Measurements from ENCODE around the gene MINDY2.

DNA sequence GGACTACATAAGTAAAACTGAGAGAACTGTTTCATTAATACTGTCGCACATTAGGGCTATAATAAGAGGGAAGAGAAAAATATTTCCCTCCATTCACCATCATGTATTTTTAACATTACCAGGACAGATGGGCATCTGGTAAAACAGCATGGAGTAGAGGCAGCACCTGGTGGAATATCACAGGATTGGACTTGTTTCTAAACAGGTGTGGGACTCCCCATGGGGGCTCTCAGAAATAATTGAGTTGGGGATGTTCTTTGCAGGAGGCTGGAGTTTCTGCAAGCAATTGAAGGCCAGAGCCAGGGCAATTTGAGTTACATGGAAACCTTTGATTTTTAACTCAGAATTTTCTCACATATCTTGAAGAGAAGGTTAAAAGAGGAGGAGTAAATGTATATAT lies 8.4 kb upstream of the MINDY2 start:
- no peak for TF ChIP-seq EZH2 (IDR thresholded peaks at IDR 0.05; ENCODE audit: low read depth)
- TF ChIP-seq, protein P1, sequence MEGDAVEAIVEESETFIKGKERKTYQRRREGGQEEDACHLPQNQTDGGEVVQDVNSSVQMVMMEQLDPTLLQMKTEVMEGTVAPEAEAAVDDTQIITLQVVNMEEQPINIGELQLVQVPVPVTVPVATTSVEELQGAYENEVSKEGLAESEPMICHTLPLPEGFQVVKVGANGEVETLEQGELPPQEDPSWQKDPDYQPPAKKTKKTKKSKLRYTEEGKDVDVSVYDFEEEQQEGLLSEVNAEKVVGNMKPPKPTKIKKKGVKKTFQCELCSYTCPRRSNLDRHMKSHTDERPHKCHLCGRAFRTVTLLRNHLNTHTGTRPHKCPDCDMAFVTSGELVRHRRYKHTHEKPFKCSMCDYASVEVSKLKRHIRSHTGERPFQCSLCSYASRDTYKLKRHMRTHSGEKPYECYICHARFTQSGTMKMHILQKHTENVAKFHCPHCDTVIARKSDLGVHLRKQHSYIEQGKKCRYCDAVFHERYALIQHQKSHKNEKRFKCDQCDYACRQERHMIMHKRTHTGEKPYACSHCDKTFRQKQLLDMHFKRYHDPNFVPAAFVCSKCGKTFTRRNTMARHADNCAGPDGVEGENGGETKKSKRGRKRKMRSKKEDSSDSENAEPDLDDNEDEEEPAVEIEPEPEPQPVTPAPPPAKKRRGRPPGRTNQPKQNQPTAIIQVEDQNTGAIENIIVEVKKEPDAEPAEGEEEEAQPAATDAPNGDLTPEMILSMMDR (conservative IDR thresholded peaks at IDR 0.05) = no peak
